ENCODE data around the gene PRKCZ.

DNA sequence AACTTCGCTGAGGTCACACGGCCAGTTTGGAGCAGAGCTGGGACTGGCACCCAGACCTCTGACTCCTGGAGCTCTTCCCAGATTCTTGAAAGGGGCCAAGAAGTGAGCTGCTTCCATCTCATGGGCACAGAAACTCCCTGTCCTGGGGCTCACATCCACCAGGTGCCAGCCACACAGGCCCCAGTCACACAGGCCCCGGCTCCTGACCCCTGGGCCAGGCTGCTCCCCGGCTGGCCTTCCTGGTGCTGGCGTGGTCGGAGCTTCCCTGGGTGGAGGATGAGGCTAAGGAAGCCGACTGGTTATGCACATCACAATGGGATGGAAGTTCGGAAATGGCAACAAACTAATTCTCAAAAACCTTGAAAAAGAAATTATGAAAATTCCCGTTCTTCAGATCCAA, 34.1 kb upstream of the PRKCZ start:
- TF ChIP-seq, protein P1, sequence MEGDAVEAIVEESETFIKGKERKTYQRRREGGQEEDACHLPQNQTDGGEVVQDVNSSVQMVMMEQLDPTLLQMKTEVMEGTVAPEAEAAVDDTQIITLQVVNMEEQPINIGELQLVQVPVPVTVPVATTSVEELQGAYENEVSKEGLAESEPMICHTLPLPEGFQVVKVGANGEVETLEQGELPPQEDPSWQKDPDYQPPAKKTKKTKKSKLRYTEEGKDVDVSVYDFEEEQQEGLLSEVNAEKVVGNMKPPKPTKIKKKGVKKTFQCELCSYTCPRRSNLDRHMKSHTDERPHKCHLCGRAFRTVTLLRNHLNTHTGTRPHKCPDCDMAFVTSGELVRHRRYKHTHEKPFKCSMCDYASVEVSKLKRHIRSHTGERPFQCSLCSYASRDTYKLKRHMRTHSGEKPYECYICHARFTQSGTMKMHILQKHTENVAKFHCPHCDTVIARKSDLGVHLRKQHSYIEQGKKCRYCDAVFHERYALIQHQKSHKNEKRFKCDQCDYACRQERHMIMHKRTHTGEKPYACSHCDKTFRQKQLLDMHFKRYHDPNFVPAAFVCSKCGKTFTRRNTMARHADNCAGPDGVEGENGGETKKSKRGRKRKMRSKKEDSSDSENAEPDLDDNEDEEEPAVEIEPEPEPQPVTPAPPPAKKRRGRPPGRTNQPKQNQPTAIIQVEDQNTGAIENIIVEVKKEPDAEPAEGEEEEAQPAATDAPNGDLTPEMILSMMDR (IDR thresholded peaks at IDR 0.05), result no peak
- TF ChIP-seq EP300 (IDR thresholded peaks at IDR 0.05), result no peak
